SK-N-SH treated with all-trans-retinoic acid at 6 μM for 48 hours (cell line): ENCODE results near the gene SLC8A3.

Experiments
- ATAC-seq: fragments of 200-7000 bp; cut with Tn5 transposase; 3 replicates; pipeline ENCODE4 v1.9.1; 2020; ENCODE audit warnings: mild to moderate bottlenecking, moderate library complexity
- ARNTL ChIP-seq: fragments of 450-650 bp; formaldehyde crosslinking; IDR thresholded peaks from 2 replicates; pipeline ENCODE4 v1.5.0; 2020; ENCODE audit warnings: low read depth, mild to moderate bottlenecking, moderate library complexity, borderline replicate concordance
- BACH2 ChIP-seq: fragments of 250-450 bp; sonication (Bioruptor Pico); IDR thresholded peaks from 2 replicates; pipeline ENCODE4 v1.9.0; 2021; ENCODE audit warnings: mild to moderate bottlenecking, borderline replicate concordance
- CSDC2 ChIP-seq: fragments of 250-450 bp; sonication (Bioruptor Pico); IDR thresholded peaks from 2 replicates; pipeline ENCODE4 v1.5.0; 2020; ENCODE audit warnings: mild to moderate bottlenecking, moderate library complexity
- CSRNP3 ChIP-seq: fragments of 250-450 bp; sonication (Bioruptor Pico); IDR thresholded peaks from 2 replicates; pipeline ENCODE4 v1.5.1; 2021; ENCODE audit warnings: mild to moderate bottlenecking, moderate library complexity
- ESRRG ChIP-seq: fragments of 250-450 bp; sonication (Bioruptor Pico); IDR thresholded peaks from 2 replicates; pipeline ENCODE4 v1.6.1; 2021; ENCODE audit warnings: mild to moderate bottlenecking
- GLIS3 ChIP-seq: fragments of 250-450 bp; sonication (Bioruptor Pico); IDR thresholded peaks from 2 replicates; pipeline ENCODE4 v1.5.0; 2020; ENCODE audit warnings: mild to moderate bottlenecking, moderate library complexity
- ISL1 ChIP-seq: fragments of 250-450 bp; sonication (Bioruptor Pico); IDR thresholded peaks from 2 replicates; pipeline ENCODE4 v2.1.2; 2022; ENCODE audit warnings: mild to moderate bottlenecking, moderate library complexity
- OSR1 ChIP-seq: fragments of 250-450 bp; sonication (Bioruptor Pico); IDR thresholded peaks from 2 replicates; pipeline ENCODE4 v1.8.0; 2022; ENCODE audit warnings: moderate library complexity, mild to moderate bottlenecking, inconsistent platforms
- PPARA ChIP-seq: fragments of 250-450 bp; sonication (Bioruptor Pico); IDR thresholded peaks from 2 replicates; pipeline ENCODE4 v1.5.0; 2020; ENCODE audit warnings: mild to moderate bottlenecking, borderline replicate concordance
- RARB ChIP-seq: fragments of 250-450 bp; sonication (Bioruptor Pico); IDR thresholded peaks from 2 replicates; pipeline ENCODE4 v1.8.0; 2021; ENCODE audit warnings: mild to moderate bottlenecking, moderate library complexity
- SNAI2 ChIP-seq: fragments of 250-450 bp; sonication (Bioruptor Pico); IDR thresholded peaks from 2 replicates; pipeline ENCODE4 v1.5.0; 2020; ENCODE audit warnings: mild to moderate bottlenecking, moderate library complexity
- TCF4 ChIP-seq: fragments of 250-450 bp; sonication (Bioruptor Pico); IDR thresholded peaks from 2 replicates; pipeline ENCODE4 v1.8.0; 2021; ENCODE audit warnings: mild to moderate bottlenecking, moderate library complexity, borderline replicate concordance
- TSHZ2 ChIP-seq: fragments of 250-450 bp; sonication (Bioruptor Pico); IDR thresholded peaks from 2 replicates; pipeline ENCODE4 v1.5.0; 2020; ENCODE audit warnings: mild to moderate bottlenecking, moderate library complexity
- ZC3H10 ChIP-seq: fragments of 250-450 bp; sonication (Bioruptor Pico); IDR thresholded peaks from 2 replicates; pipeline ENCODE4 v1.5.1; 2021; ENCODE audit warnings: mild to moderate bottlenecking, moderate library complexity
- ZFP3 ChIP-seq: fragments of 250-450 bp; sonication (Bioruptor Pico); IDR thresholded peaks from 2 replicates; pipeline ENCODE4 v1.5.0; 2020; ENCODE audit warnings: mild to moderate bottlenecking, moderate library complexity
- ZFP30 ChIP-seq: fragments of 450-650 bp; formaldehyde crosslinking; IDR thresholded peaks from 2 replicates; pipeline ENCODE4 v1.5.0; 2022; ENCODE audit warnings: mild to moderate bottlenecking, moderate library complexity
- ZNF565 ChIP-seq: fragments of 450-650 bp; formaldehyde crosslinking; conservative IDR thresholded peaks from 2 replicates; pipeline ENCODE4 v1.5.0; 2020; ENCODE audit warnings: low read depth, mild to moderate bottlenecking, moderate library complexity
- ZNF70 ChIP-seq: fragments of 450-650 bp; formaldehyde crosslinking; IDR thresholded peaks from 2 replicates; pipeline ENCODE4 v1.5.0; 2020; ENCODE audit warnings: mild to moderate bottlenecking, moderate library complexity
- TF ChIP-seq, protein P1 (sequence below): fragments of 250-450 bp; sonication (Bioruptor Pico); IDR thresholded peaks from 2 replicates; pipeline ENCODE4 v1.8.0; 2021; ENCODE audit warnings: low read depth, mild to moderate bottlenecking, moderate library complexity, borderline replicate concordance
- TF ChIP-seq, protein P2 (sequence below): fragments of 250-450 bp; sonication (Bioruptor Pico); IDR thresholded peaks from 2 replicates; pipeline ENCODE4 v1.5.1; 2020; ENCODE audit warnings: low read depth, mild to moderate bottlenecking, moderate library complexity
- TF ChIP-seq, protein P3 (sequence below): fragments of 250-450 bp; sonication (Bioruptor Pico); IDR thresholded peaks from 2 replicates; pipeline ENCODE4 v1.8.0; 2020; ENCODE audit warnings: mild to moderate bottlenecking, moderate library complexity, borderline replicate concordance

Gene SLC8A3

GRCh38 chr14:70033116-70033515 lies 155.6 kb downstream of the SLC8A3 start:
- no peak for ATAC-seq

GRCh38 chr14:70032447-70032846 lies 156.3 kb downstream of the SLC8A3 start:
- TF ChIP-seq ZNF70 (CRISPR knock-in tag): no peak
- TF ChIP-seq OSR1 (CRISPR knock-in tag): no peak
- no peak for TF ChIP-seq CSRNP3 (CRISPR knock-in tag)
- TF ChIP-seq ZC3H10 (CRISPR knock-in tag): no peak
- TF ChIP-seq SNAI2 (CRISPR knock-in tag): no peak
- TF ChIP-seq PPARA (CRISPR knock-in tag): no peak
- no peak for ATAC-seq

More at GRCh38 chr14:70033116-70033515, 155.6 kb downstream of the SLC8A3 start:
- no peak for TF ChIP-seq ZC3H10 (CRISPR knock-in tag)
- TF ChIP-seq TSHZ2 (CRISPR knock-in tag): no peak
- TF ChIP-seq OSR1 (CRISPR knock-in tag): no peak
- TF ChIP-seq SNAI2 (CRISPR knock-in tag): no peak
- TF ChIP-seq BACH2: no peak
- TF ChIP-seq, protein P1, sequence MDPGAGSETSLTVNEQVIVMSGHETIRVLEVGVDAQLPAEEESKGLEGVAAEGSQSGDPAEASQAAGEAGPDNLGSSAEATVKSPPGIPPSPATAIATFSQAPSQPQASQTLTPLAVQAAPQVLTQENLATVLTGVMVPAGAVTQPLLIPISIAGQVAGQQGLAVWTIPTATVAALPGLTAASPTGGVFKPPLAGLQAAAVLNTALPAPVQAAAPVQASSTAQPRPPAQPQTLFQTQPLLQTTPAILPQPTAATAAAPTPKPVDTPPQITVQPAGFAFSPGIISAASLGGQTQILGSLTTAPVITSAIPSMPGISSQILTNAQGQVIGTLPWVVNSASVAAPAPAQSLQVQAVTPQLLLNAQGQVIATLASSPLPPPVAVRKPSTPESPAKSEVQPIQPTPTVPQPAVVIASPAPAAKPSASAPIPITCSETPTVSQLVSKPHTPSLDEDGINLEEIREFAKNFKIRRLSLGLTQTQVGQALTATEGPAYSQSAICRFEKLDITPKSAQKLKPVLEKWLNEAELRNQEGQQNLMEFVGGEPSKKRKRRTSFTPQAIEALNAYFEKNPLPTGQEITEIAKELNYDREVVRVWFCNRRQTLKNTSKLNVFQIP: no peak
- no peak for TF ChIP-seq ZFP3 (CRISPR knock-in tag)
- no peak for TF ChIP-seq CSRNP3 (CRISPR knock-in tag)
- TF ChIP-seq, protein P2, sequence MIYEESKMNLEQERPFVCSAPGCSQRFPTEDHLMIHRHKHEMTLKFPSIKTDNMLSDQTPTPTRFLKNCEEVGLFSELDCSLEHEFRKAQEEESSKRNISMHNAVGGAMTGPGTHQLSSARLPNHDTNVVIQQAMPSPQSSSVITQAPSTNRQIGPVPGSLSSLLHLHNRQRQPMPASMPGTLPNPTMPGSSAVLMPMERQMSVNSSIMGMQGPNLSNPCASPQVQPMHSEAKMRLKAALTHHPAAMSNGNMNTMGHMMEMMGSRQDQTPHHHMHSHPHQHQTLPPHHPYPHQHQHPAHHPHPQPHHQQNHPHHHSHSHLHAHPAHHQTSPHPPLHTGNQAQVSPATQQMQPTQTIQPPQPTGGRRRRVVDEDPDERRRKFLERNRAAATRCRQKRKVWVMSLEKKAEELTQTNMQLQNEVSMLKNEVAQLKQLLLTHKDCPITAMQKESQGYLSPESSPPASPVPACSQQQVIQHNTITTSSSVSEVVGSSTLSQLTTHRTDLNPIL (CRISPR knock-in tag): no peak
- TF ChIP-seq, protein P3, sequence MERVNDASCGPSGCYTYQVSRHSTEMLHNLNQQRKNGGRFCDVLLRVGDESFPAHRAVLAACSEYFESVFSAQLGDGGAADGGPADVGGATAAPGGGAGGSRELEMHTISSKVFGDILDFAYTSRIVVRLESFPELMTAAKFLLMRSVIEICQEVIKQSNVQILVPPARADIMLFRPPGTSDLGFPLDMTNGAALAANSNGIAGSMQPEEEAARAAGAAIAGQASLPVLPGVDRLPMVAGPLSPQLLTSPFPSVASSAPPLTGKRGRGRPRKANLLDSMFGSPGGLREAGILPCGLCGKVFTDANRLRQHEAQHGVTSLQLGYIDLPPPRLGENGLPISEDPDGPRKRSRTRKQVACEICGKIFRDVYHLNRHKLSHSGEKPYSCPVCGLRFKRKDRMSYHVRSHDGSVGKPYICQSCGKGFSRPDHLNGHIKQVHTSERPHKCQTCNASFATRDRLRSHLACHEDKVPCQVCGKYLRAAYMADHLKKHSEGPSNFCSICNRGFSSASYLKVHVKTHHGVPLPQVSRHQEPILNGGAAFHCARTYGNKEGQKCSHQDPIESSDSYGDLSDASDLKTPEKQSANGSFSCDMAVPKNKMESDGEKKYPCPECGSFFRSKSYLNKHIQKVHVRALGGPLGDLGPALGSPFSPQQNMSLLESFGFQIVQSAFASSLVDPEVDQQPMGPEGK (CRISPR knock-in tag): no peak
- TF ChIP-seq ZNF565 (CRISPR knock-in tag): no peak
- TF ChIP-seq CSDC2 (CRISPR knock-in tag): no peak

- ATAC-seq: no peak
- TF ChIP-seq GLIS3 (CRISPR knock-in tag) (no peak), ESRRG (CRISPR knock-in tag) (no peak), TSHZ2 (CRISPR knock-in tag) (no peak), ZNF565 (CRISPR knock-in tag) (no peak), TCF4 (CRISPR knock-in tag) (no peak), ISL1 (CRISPR knock-in tag) (no peak), ZC3H10 (CRISPR knock-in tag) (no peak), OSR1 (CRISPR knock-in tag) (no peak), PPARA (CRISPR knock-in tag) (no peak), ZNF70 (CRISPR knock-in tag) (no peak), BACH2 (no peak), ZFP30 (CRISPR knock-in tag) (no peak), RARB (CRISPR knock-in tag) (no peak), ARNTL (CRISPR knock-in tag) (no peak), SNAI2 (CRISPR knock-in tag) (no peak), CSDC2 (CRISPR knock-in tag) (no peak)
- TF ChIP-seq, protein P2 (CRISPR knock-in tag): no peak
These were observed 156.7 kb downstream of the SLC8A3 start for GRCh38 chr14:70032016-70032415.
